Measurements from ENCODE around the gene USP40. TPM values are rescaled to one million over a fixed set of nuclear protein-coding genes. Genes with fewer than 3 reads are reported as not detected.

USP40 gene
- total RNA-seq, 2 donors from 2014 or later, result 22.1 to 32.7 TPM

DNA sequence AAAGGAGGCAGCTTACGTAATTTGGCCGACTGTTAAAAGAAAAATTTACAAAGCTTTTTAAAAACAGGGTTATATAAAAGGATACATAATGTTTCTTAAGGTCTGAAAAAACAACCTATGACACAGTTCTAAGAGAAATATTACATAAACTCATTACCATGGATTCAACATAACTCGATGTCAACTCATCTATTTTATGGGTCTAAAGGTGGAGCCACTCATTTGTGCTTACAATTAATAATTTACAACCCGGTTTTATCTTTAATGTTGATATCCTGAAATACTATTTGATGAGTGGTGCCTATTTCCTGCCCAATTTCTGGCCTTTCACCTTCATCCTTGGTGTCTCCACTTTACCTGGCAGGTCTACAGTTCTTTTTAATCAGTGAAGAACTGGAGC, 15.1 kb downstream of the USP40 start:
- H3K27me3 ChIP-seq, result no peaks in the 10 kb centered on the region
- no peak for DNase-seq
- H3K4me1 ChIP-seq, result no peaks in the 10 kb centered on the region
- intact Hi-C loops (cut with DNase I), result no loop called here
- H3K27ac ChIP-seq, result no peak overlapping the region
- TF ChIP-seq, protein P1, sequence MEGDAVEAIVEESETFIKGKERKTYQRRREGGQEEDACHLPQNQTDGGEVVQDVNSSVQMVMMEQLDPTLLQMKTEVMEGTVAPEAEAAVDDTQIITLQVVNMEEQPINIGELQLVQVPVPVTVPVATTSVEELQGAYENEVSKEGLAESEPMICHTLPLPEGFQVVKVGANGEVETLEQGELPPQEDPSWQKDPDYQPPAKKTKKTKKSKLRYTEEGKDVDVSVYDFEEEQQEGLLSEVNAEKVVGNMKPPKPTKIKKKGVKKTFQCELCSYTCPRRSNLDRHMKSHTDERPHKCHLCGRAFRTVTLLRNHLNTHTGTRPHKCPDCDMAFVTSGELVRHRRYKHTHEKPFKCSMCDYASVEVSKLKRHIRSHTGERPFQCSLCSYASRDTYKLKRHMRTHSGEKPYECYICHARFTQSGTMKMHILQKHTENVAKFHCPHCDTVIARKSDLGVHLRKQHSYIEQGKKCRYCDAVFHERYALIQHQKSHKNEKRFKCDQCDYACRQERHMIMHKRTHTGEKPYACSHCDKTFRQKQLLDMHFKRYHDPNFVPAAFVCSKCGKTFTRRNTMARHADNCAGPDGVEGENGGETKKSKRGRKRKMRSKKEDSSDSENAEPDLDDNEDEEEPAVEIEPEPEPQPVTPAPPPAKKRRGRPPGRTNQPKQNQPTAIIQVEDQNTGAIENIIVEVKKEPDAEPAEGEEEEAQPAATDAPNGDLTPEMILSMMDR (IDR thresholded peaks at IDR 0.05), result no peak
- H3K9ac ChIP-seq (ENCODE audit: low read depth in 2 of 2, low read length in 2 of 2), result no peak overlapping the region
- no peak overlapping the region for H3K4me3 ChIP-seq
- H3K9me3 ChIP-seq, result no peaks in the 10 kb centered on the region
- H3K36me3 ChIP-seq, result no peaks in the 10 kb centered on the region

DNA sequence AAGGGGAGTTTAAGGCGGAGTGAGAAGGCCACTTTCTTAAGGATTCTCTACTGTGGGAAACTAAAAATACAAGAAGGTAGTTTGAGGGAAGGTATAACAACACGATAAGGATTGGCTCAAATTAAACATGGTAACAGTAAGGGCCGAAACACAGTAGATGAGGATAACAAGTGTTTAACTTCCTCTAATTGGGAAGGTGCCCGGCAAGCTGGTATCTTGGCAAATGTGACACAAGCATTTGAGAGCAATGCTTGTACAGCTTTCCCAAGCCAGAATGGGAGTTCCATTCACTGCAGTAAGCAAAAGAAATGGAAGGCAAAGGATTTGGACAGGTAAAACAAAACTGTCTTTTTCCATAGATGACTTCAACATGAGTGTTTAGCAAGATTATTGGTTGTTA, 19.8 kb downstream of the USP40 start:
- Histone ChIP-seq H3K36me3 (no peaks in the 10 kb centered on the region), H3K27me3 (no peaks in the 10 kb centered on the region), H3K27ac (no peak overlapping the region), H3K4me3 (no peak overlapping the region), H3K4me1 (peaks cover 3% of the 10 kb centered on the region), H3K9ac (ENCODE audit: low read depth in 2 of 2, low read length in 2 of 2) (no peak overlapping the region), H3K9me3 (no peaks in the 10 kb centered on the region)
- TF ChIP-seq, protein P1 (IDR thresholded peaks at IDR 0.05), result no peak
- no peak for DNase-seq
- intact Hi-C loops (cut with DNase I), result no loop called here

DNA sequence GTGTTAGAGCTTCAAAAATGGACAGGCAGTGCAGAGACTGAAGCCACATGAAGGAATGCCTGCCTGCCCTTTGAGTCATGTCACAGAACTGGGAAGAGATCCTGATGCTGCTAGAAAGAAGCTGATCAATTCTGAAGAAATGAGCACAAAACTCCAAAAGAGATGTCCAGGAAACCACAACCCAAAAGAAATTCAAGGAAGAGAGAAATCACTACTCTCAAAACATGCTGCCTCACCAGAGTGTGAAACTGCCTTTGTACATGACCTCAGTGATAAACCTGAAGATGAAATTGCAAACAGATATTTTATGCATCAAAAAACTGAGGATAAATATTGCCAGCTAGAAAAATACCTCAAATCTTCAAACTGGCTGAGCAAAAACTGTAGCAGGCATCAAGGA, 20.5 kb downstream of the USP40 start:
- H3K9ac ChIP-seq (ENCODE audit: low read depth in 2 of 2, low read length in 2 of 2), result no peak overlapping the region
- no peak for DNase-seq
- no peak overlapping the region for H3K4me3 ChIP-seq
- no peaks in the 10 kb centered on the region for H3K36me3 ChIP-seq
- H3K9me3 ChIP-seq, result no peaks in the 10 kb centered on the region
- H3K4me1 ChIP-seq, result peaks cover 3% of the 10 kb centered on the region
- no peaks in the 10 kb centered on the region for H3K27me3 ChIP-seq
- TF ChIP-seq, protein P1 (IDR thresholded peaks at IDR 0.05), result no peak
- intact Hi-C loops (cut with DNase I), result no loop called here
- no peak overlapping the region for H3K27ac ChIP-seq

DNA sequence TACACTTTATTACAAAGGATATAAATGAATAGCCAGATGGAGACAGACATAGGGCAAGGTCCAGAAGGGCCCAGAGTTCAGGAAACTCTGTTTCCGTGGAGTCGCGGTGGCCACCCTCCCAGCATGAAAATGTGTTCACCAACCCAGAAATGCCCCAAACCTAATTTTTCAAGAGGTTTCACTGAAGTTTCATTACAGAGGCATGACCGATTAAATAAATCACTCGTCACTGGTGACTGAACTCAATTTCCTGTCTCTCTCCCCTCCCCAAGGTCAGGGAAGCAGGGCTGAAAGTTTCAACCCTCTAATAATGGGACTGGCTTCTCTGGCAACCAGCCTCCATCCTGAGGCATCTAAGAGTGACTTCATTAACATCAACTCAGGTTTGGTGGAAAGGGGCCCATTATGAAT, 22.4 kb downstream of the USP40 start:
- intact Hi-C loops (cut with DNase I), result no loop called here
- no peak overlapping the region for H3K4me3 ChIP-seq
- H3K9ac ChIP-seq (ENCODE audit: low read depth in 2 of 2, low read length in 2 of 2), result no peak overlapping the region
- no peaks in the 10 kb centered on the region for H3K36me3 ChIP-seq
- H3K27me3 ChIP-seq, result no peaks in the 10 kb centered on the region
- no peak overlapping the region for H3K27ac ChIP-seq
- TF ChIP-seq, protein P1 (IDR thresholded peaks at IDR 0.05), result no peak
- peaks cover 3% of the 10 kb centered on the region for H3K4me1 ChIP-seq
- H3K9me3 ChIP-seq, result no peaks in the 10 kb centered on the region
- peak; percentile 39 for DNase-seq

DNA sequence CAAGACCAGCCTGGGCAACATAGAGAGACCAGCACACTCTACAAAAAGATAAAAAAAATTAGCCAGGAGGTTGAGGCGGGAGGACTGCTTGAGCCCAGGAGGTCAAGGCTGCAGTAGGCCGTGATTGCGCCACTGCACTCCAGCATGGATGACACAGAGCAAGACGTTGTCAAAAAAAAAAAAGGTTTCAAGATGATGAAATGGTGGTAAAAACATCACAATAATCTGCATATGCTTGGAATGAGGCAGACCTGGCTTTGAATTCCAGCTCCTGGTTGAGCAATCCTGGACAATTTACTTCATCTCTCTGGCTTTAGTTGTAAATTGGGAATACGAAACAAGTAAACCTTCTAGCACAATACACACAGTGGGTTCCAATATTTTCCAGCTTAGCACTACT, 24.1 kb downstream of the USP40 start:
- DNase-seq, result no peak
- H3K36me3 ChIP-seq, result no peaks in the 10 kb centered on the region

More for the DNA sequence above, 24.1 kb downstream of the USP40 start:
- no peak overlapping the region for H3K4me3 ChIP-seq
- H3K9me3 ChIP-seq, result no peaks in the 10 kb centered on the region
- no peaks in the 10 kb centered on the region for H3K27me3 ChIP-seq
- H3K9ac ChIP-seq (ENCODE audit: low read depth in 2 of 2, low read length in 2 of 2), result no peak overlapping the region
- no peak overlapping the region for H3K27ac ChIP-seq
- H3K4me1 ChIP-seq, result peaks cover 3% of the 10 kb centered on the region
- intact Hi-C loops (cut with DNase I), result no loop called here
- TF ChIP-seq, protein P1 (IDR thresholded peaks at IDR 0.05), result no peak
